Islet of Langerhans (tissue), 1 donor: ENCODE measurements around the gene IGLON5.

Experiments
- FAIRE-seq: peaks from one replicate; lab custom pipeline; 2011; peaks lifted over from hg19 to GRCh38; lab: Jason Lieb, UNC

Gene IGLON5

GRCh38 chr19:51311351-51312257, at the start of gene IGLON5:
Gene IGLON5, plus strand, starts transcription at chr19:51311644. Its CDS starts 204 bp downstream, at chr19:51311848.
- FAIRE-seq, result no peak

DNA sequence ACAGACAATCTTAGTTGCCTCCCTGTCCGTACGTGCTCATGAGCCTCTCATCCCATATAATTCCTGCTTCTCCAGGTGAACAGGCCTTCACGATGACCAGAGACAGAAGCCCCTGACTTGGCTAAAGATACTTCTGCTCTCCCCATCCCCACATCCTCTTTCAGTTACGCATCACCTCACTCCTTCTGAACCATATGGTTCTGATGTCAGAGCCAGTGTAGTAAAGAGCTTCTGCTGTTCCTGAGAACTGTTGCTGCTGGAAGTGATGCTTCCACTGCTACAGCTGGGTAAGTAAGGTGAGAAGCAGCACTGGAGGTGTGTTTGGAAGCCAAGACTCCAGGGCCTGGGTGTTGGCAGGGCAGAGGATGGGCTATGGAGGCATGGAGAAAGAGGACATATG, 47.6 kb upstream of the IGLON5 start:
- no peak for FAIRE-seq

DNA sequence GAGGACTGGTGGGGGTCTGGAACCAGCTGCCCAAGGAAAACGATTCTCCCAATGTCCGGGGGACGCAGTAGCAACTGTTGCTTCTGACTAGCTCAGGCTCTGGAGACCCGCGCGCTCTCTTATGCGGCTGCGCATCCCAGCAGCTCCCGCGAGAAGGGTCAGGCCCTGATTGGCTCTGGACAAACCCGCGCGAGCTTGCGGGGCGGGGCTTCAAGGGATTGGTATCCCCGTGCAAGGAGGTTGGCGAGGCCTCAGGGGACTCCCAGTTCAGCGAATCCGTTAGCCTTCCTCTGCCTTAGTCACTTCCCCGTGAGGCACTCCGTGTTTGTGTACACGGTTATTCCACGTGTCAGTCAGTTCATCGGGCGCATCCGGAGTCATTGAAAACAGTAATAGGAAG, 40.4 kb upstream of the IGLON5 start:
- no peak for FAIRE-seq

DNA sequence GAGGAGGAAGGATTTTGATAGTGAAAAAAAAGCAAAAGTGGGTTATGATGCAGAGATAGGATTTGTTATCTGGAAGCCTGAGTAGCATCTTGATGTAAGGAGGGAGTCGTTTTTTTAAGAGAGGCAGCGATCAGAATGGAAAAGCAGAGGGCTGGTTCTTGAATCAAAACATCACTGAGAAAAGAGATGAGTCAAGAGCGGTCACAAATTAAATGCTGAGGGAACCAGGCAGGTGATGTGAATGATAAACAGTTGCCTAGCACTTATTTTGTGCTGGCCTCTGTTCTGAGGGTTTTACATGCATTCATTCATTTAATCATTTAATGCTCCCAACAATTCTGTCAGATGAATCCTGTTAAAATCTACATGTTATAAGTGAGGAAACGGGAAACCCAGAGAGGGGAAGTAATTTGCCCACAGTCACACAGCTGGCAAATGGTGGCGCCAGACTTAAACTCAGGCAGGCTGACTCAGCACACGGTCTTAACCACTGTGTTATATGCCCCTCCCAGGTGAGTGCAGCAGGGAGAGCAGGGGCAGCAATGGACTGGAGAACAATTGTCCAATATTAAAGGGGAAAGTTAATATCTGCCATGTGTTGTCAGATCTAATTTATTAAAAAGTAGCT, 39.1 kb upstream of the IGLON5 start:
- no peak for FAIRE-seq

DNA sequence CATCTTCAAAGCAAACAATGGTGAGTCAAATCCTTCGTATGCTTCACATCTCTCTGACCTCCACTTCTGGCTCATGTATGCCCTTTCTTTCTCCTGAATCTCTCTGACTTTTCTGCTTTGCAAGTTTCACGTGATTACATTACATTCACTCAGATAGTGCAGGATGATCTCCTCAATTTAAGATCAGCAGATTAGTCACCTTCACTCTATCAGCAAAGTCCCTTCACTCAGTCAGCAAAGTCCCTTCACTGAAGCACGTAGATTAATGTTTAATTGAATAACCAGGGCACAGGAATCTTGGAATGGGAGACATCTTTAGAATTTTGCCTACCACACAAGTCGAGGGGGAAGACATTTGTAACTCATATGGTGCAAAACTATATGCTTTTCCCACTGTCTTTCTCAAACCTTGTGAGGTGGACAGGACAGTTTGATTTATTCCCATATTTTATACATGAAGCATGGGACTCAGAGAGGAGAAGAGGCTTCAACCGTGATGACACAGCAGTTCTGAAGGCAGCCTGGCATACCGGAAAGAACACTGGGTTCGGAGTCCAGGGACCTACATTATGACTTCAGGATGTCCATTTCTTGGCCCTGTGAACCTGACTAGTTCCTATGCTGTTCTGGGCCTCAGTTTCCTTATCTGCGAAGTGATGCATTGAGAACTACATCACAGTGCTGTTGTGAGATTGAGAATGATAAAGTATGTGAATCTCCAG, 37.2 kb upstream of the IGLON5 start:
- FAIRE-seq, result no peak

DNA sequence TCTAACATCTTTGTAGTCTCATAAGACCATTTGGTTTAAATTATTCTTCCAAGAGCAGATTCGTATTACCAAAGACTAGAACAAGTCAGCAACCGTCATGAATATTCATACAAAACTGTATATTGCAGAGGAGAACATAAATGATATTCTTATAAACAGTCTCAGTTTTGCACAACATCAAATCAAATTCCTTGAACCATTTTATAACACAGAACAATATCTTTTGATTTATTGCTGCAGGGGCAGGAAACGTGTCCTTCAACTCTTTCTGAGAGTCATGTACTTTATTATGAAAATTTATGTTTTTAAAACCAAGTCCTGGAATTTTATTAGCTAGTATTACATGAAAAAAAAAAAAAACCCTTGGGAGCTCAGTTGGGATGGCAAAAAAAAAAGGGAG, 34.3 kb upstream of the IGLON5 start:
- FAIRE-seq, result no peak

- no peak for FAIRE-seq
These were observed 29.1 kb upstream of the IGLON5 start for GRCh38 chr19:51282335-51282734.

GRCh38 chr19:51285682-51286081, 25.8 kb upstream of the IGLON5 start:
- FAIRE-seq, result no peak

- no peak for FAIRE-seq
These were observed 21.8 kb upstream of the IGLON5 start for GRCh38 chr19:51289635-51290034.

- FAIRE-seq, result no peak
These were observed 18.5 kb upstream of the IGLON5 start for GRCh38 chr19:51292971-51293370.

- no peak for FAIRE-seq
These were observed 17.8 kb upstream of the IGLON5 start for GRCh38 chr19:51293571-51294210.

GRCh38 chr19:51294211-51294976, 17.1 kb upstream of the IGLON5 start:
- FAIRE-seq, result no peak

DNA sequence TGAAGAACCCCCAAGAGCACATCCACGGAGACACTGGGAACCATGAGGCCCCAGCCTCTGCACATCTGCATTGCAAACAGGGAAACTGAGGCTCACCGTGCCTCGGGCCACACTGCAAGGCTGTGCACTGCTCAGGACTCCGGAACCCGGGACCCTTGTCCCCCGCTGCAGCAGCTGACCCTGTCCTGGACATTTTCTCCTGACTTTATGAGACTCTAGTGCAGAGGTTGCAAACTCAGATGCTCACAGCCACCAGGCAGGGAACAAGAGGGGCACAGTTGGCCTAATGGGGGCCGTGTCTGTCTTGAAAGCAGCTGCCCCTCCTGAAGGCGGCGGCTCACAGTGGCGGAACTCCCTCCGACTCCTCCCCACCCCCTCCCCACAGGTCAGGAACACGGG, 16.5 kb upstream of the IGLON5 start:
- no peak for FAIRE-seq

DNA sequence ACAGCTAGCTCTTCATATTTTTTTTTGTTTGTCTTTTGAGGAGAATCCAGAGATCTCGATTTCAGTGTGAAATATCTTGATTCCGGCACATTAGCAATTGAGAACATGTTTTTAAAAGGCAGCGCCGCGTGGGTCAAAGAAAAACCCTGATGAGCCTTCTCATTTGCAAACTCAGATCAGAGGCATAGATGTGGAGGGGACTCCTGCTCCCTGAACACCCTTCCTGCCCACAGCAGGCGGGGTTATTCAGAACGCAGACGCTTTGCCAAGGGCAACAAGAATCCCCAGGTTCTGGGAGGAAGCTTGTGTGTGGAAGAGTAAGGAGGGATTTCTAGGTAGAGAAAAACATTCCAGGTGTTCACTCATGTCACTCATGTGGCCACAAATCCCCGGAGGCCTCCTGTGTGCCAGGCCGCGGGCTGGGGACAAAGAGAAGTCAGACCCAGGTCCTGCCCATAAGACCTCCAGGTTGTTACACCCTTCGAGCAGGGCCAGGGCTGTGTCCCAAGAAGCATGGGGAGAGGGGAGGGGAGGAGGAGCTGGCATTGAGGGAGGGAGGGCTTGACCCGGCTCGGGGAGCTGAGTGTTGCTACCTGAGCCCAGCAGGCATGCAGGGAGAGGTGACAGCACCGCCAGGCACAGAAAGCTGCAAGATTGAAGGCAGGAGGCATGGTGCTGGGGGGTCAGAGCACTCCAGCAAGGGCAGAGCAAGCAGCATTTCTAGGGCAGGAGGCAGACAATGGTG, 15.9 kb upstream of the IGLON5 start:
- FAIRE-seq, result no peak

GRCh38 chr19:51296336-51297093, 14.9 kb upstream of the IGLON5 start:
- no peak for FAIRE-seq

DNA sequence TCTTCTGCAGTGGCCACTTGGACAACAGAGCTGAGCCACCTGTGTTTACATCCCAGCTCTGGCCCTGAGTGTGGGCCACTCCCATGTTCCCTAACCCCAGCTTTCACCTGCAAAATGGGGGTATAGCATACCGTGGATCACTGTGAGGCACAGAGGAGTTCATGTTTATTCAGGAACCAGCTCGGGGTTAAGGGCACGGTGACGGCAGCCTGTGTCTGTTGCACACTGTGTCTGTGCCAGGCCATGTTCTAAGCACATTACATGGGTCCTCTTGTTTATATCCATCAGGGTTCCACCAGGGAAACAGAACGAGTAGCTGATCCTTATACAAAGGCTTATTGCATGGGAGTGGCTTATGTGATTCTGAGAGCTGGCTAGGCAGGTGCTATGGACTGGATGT, 14.0 kb upstream of the IGLON5 start:
- FAIRE-seq, result no peak

- no peak for FAIRE-seq
These were observed 10.2 kb upstream of the IGLON5 start for GRCh38 chr19:51301266-51301665.

GRCh38 chr19:51305479-51305878, 6.0 kb upstream of the IGLON5 start:
- FAIRE-seq, result no peak

DNA sequence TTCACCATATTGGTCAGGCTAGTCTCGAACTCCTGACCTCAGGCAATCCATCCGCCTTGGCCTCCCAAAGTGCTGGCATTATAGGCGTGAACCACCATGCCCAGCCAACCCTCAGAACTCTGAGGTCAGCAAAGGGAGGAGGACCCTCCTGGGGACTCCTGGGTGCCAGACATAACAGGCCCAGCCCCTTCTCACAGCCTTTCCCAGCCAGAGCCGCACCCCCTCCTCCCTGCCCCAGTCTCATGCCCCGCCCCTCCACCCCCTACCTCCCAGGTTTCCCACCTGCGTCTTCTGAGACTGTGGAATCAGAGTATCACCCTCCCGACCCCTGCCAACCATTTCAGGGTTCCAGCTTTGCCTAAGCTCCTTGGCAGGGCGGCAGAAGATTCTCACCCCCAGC, 5.2 kb downstream of the IGLON5 start:
- FAIRE-seq, result no peak

DNA sequence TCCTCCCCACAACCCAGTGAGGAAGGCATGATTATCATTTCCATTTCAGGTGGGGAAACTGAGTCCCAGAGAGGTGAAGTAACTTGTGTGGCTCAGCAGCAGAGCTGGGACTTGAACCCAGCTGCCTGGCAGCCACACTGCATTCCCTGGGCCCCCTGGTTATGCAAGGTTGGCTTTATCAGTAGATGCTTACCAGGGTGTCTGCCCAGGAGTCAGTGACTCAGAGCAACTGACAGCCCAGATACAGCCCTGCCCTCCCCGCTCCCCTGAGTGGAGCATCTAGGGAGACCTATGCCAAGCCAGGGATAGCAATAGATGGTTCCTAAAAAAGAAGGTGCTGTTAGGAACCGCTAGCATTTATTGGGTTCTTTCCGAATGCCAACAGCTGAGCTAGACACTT, 5.9 kb downstream of the IGLON5 start:
- FAIRE-seq, result no peak
